H1 (cell line): ENCODE data around the gene SEC24C. TPM values are rescaled to one million over a fixed set of nuclear protein-coding genes. Genes with fewer than 3 reads are reported as not detected.

Experiments
- CTCF ChIA-PET: fragments of 300-600 bp; sonication (Branson Sonifier 250); formaldehyde crosslinking; loops from one replicate; lab custom pipeline; 2021; ENCODE audit not compliant: partially characterized antibody; lab: Charles Lee
- POLR2A ChIA-PET: fragments of 300-600 bp; sonication (Branson Sonifier 250); formaldehyde crosslinking; loops from one replicate; lab custom pipeline; 2021; ENCODE audit warnings: inconsistent platforms; ENCODE audit not compliant: partially characterized antibody; lab: Charles Lee
- DNase-seq, 2 experiments: peaks; one replicate each; pipeline versions ENCODE4 v3.0.0 to v3.0.0-alpha.2; 2010 to 2022; ENCODE audit warnings: low spot score in 2 of 2, low read depth in 1 of 2, mixed read lengths in 1 of 2
- FAIRE-seq: peaks from 2 replicates; lab custom pipeline; 2011; peaks lifted over from hg19 to GRCh38; lab: Jason Lieb, UNC
- H2AFZ ChIP-seq: 2 replicates; pipeline ENCODE4 v1.8.1; 2012; ENCODE audit warnings: low read length, inconsistent platforms
- H2AK5ac ChIP-seq: 2 replicates; pipeline ENCODE4 v1.6.1; 2013; ENCODE audit warnings: low read depth, low read length
- H2BK120ac ChIP-seq: replicated peaks from 2 replicates; pipeline ENCODE3; 2013; ENCODE audit warnings: low read depth, low read length, inconsistent platforms
- H2BK12ac ChIP-seq: 2 replicates; pipeline ENCODE4 v1.6.1; 2013; ENCODE audit warnings: low read depth, low read length
- H2BK15ac ChIP-seq: 2 replicates; pipeline ENCODE4 v1.6.1; 2013; ENCODE audit warnings: low read length
- H2BK20ac ChIP-seq: 2 replicates; pipeline ENCODE4 v1.6.1; 2013; ENCODE audit warnings: low read length
- H2BK5ac ChIP-seq: 2 replicates; pipeline ENCODE4 v1.6.1; 2013; ENCODE audit warnings: low read depth, low read length
- H3K14ac ChIP-seq: 2 replicates; pipeline ENCODE4 v1.6.1; 2013; ENCODE audit warnings: inconsistent platforms; ENCODE audit not compliant: insufficient read length
- H3K18ac ChIP-seq: 2 replicates; pipeline ENCODE4 v1.6.1; 2013; ENCODE audit warnings: low read length; ENCODE audit errors: extremely low read depth
- H3K23ac ChIP-seq: 2 replicates; pipeline ENCODE4 v1.6.1; 2013; ENCODE audit warnings: inconsistent platforms; ENCODE audit not compliant: insufficient read length
- H3K23me2 ChIP-seq: 2 replicates; pipeline ENCODE4 v1.6.1; 2013; ENCODE audit warnings: low read depth, low read length
- H3K27ac ChIP-seq: 2 replicates; pipeline ENCODE4 v1.6.1; 2011; ENCODE audit warnings: low read depth, low read length, inconsistent platforms
- H3K27me3 ChIP-seq, 4 experiments: replicated peaks in 1 of 4; 1 replicate in 1 of 4; 2 replicates in 3 of 4; pipeline versions ENCODE4 v1.6.1 to v1.8.1; 2011 to 2013; ENCODE audit warnings: low read length in 3 of 4, mild to moderate bottlenecking in 3 of 4, inconsistent platforms in 2 of 4, mixed read lengths in 2 of 4, moderate library complexity in 1 of 4; ENCODE audit not compliant: control insufficient read depth in 3 of 4, insufficient read depth in 3 of 4; ENCODE audit errors: extremely low read depth in 1 of 4
- H3K36me3 ChIP-seq, 4 experiments: 2 replicates each; pipeline versions ENCODE4 v1.6.1 to v1.8.1; 2011 to 2013; ENCODE audit warnings: mild to moderate bottlenecking in 4 of 4, low read length in 3 of 4, moderate library complexity in 2 of 4, control low read depth in 1 of 4, inconsistent platforms in 1 of 4; ENCODE audit not compliant: insufficient read depth in 4 of 4, control insufficient read depth in 2 of 4
- H3K4ac ChIP-seq: replicated peaks from 2 replicates; pipeline ENCODE3; 2013; ENCODE audit warnings: low read length, low read depth, mixed read lengths, inconsistent platforms; ENCODE audit not compliant: insufficient read length
- H3K4me1 ChIP-seq, 4 experiments: replicated peaks in 1 of 4; 1 replicate in 1 of 4; 2 replicates in 3 of 4; pipeline versions ENCODE4 v1.6.1 to v1.8.1; 2011 to 2013; ENCODE audit warnings: low read length in 3 of 4, inconsistent platforms in 2 of 4, mixed read lengths in 1 of 4; ENCODE audit not compliant: insufficient read depth in 4 of 4, control insufficient read depth in 3 of 4
- H3K4me2 ChIP-seq, 2 experiments: 2 replicates each; pipeline versions ENCODE4 v1.6.1 to v1.8.1; 2011 to 2013; ENCODE audit warnings: low read depth in 2 of 2, low read length in 2 of 2, control low read depth in 1 of 2, inconsistent platforms in 1 of 2, mild to moderate bottlenecking in 1 of 2; ENCODE audit not compliant: insufficient read depth in 1 of 2
- H3K4me3 ChIP-seq, 4 experiments: fragments of 200-600, 300-600 bp in 1 of 4; sonication (generic), shearing (Covaris generic), sonication (Bioruptor Twin) in 1 of 4; 2 replicates each; pipeline versions ENCODE4 v1.5.1 to v1.8.1; 2011 to 2016; ENCODE audit warnings: low read length in 4 of 4, low read depth in 3 of 4, control low read depth in 2 of 4, inconsistent platforms in 2 of 4, mild to moderate bottlenecking in 2 of 4, mixed read lengths in 1 of 4, moderate library complexity in 1 of 4; ENCODE audit not compliant: insufficient read depth in 2 of 4; ENCODE audit errors: extremely low read depth in 1 of 4
- H3K56ac ChIP-seq: replicated peaks from 2 replicates; pipeline ENCODE3; 2013; ENCODE audit warnings: low read depth, mild to moderate bottlenecking, mixed read lengths, low read length, inconsistent platforms; ENCODE audit not compliant: insufficient read length
- H3K79me1 ChIP-seq: 2 replicates; pipeline ENCODE4 v1.6.1; 2013; ENCODE audit warnings: low read depth, low read length, control low read depth
- H3K79me2 ChIP-seq, 2 experiments: 2 replicates each; pipeline versions ENCODE4 v1.6.1 to v1.8.1; 2012 to 2013; ENCODE audit warnings: low read length in 2 of 2, mild to moderate bottlenecking in 2 of 2, inconsistent platforms in 1 of 2; ENCODE audit not compliant: insufficient read depth in 2 of 2, control insufficient read depth in 1 of 2
- H3K9ac ChIP-seq, 4 experiments: replicated peaks in 1 of 4; 1 replicate in 1 of 4; 2 replicates in 3 of 4; pipeline versions ENCODE4 v1.6.1 to v1.8.1; 2011 to 2013; ENCODE audit warnings: low read depth in 3 of 4, low read length in 3 of 4, control low read depth in 2 of 4, mild to moderate bottlenecking in 2 of 4, moderate library complexity in 2 of 4, inconsistent platforms in 1 of 4; ENCODE audit errors: extremely low read depth in 1 of 4
- H3K9me3 ChIP-seq, 2 experiments: 2 replicates each; pipeline versions ENCODE4 v1.6.1 to v1.8.1; 2012 to 2013; ENCODE audit warnings: mild to moderate bottlenecking in 2 of 2, moderate library complexity in 2 of 2, control low read depth in 1 of 2, inconsistent platforms in 1 of 2, low read depth in 1 of 2, low read length in 1 of 2, mixed read lengths in 1 of 2; ENCODE audit not compliant: insufficient read depth in 2 of 2
- H4K20me1 ChIP-seq, 2 experiments: replicated peaks in 1 of 2; 2 replicates each; pipeline versions ENCODE3 to v1.8.1; 2011 to 2013; ENCODE audit warnings: inconsistent platforms in 2 of 2, low read length in 2 of 2, mild to moderate bottlenecking in 1 of 2; ENCODE audit not compliant: insufficient read depth in 2 of 2, control insufficient read depth in 1 of 2
- H4K5ac ChIP-seq: 2 replicates; pipeline ENCODE4 v1.6.1; 2013; ENCODE audit warnings: low read length, low read depth, mixed read lengths, inconsistent platforms; ENCODE audit not compliant: insufficient read length
- H4K8ac ChIP-seq: 2 replicates; pipeline ENCODE4 v1.8.0; 2013; ENCODE audit warnings: mild to moderate bottlenecking, moderate library complexity, low read length, inconsistent platforms; ENCODE audit not compliant: insufficient read depth; ENCODE audit errors: extremely low read depth
- H4K91ac ChIP-seq: replicated peaks from 2 replicates; pipeline ENCODE3; 2013; ENCODE audit warnings: low read length, mixed read lengths, inconsistent platforms; ENCODE audit not compliant: insufficient read length
- BCL11A ChIP-seq, 2 experiments: IDR thresholded peaks; one replicate each; pipeline ENCODE4 v1.6.1; 2011; ENCODE audit warnings: low read depth in 2 of 2, low read length in 2 of 2, mild to moderate bottlenecking in 2 of 2
- BRCA1 ChIP-seq: IDR thresholded peaks from 2 replicates; pipeline ENCODE4 v1.6.1; 2012; ENCODE audit warnings: low read depth, low read length, improper control_type of control experiment
- CBX5 ChIP-seq: fragments of 300-800, 300-1000 bp; sonication (generic); IDR thresholded peaks from 2 replicates; pipeline ENCODE4 v1.7.1; 2016; ENCODE audit warnings: antibody characterized with exemption, low read length, low read depth
- CHD2 ChIP-seq: IDR thresholded peaks from 2 replicates; pipeline ENCODE4 v1.6.1; 2012; ENCODE audit warnings: low read length, improper control_type of control experiment
- FOSL1 ChIP-seq: IDR thresholded peaks from 2 replicates; pipeline ENCODE4 v1.6.1; 2011; ENCODE audit warnings: mild to moderate bottlenecking, low read depth, low read length, moderate library complexity; ENCODE audit not compliant: insufficient read depth
- HDAC6 ChIP-seq: IDR thresholded peaks from one replicate; pipeline ENCODE4 v1.7.1; 2012; ENCODE audit warnings: low read depth, mild to moderate bottlenecking, inconsistent platforms, low read length, moderate library complexity
- JUND ChIP-seq: IDR thresholded peaks from 2 replicates; pipeline ENCODE4 v1.6.1; 2011; ENCODE audit warnings: mild to moderate bottlenecking, improper control_type of control experiment, low read length
- SIX5 ChIP-seq: IDR thresholded peaks from 2 replicates; pipeline ENCODE4 v1.6.1; 2011; ENCODE audit warnings: mild to moderate bottlenecking, low read depth, low read length
- TAF7 ChIP-seq: optimal IDR thresholded peaks from 2 replicates; pipeline ENCODE3; 2011; ENCODE audit warnings: low read depth, mild to moderate bottlenecking, inconsistent platforms, low read length, moderate library complexity, borderline replicate concordance
- ZNF274 ChIP-seq: IDR thresholded peaks from 2 replicates; pipeline ENCODE4 v1.7.0; 2012; ENCODE audit warnings: low read length, borderline replicate concordance; ENCODE audit errors: extremely low read depth
- polyA plus RNA-seq, 7 experiments: library from polyadenylated mRNA; depleted of rRNA in 3 of 7; stranded (reverse) in 5 of 7; unstranded in 2 of 7; fragments of >200 nt in 5 of 7; fragments of 200-250 nt in 2 of 7; gene quantifications; 1 replicate in 5 of 7; 2 replicates in 1 of 7; 4 replicates in 1 of 7; pipeline versions ENCODE4 v1.2.1 to v1.2.3, GENCODE V29; 2011 to 2013; ENCODE audit warnings: missing spikeins in 2 of 7, mixed read lengths in 2 of 7
- total RNA-seq: library from RNA; stranded (reverse); fragmentation: NEBNext Ultra II Directional; extraction: Animal tissue kit (Norgen Biotek cat#: 25700); gene quantifications from 2 replicates; pipeline ENCODE4 v1.2.1, GENCODE V29; 2021
- TF ChIP-seq, protein P1 (sequence below): IDR thresholded peaks from 2 replicates; pipeline ENCODE4 v1.6.1; 2012; ENCODE audit warnings: inconsistent platforms
- TF ChIP-seq, protein P2 (sequence below): IDR thresholded peaks from 2 replicates; pipeline ENCODE4 v1.6.1; 2012; ENCODE audit warnings: low read length, inconsistent platforms
- TF ChIP-seq, protein P3 (sequence below): IDR thresholded peaks from 2 replicates; pipeline ENCODE4 v1.6.1; 2011; ENCODE audit warnings: low read depth, mild to moderate bottlenecking, low read length; ENCODE audit not compliant: insufficient read depth

The SEC24C gene
- total and polyA plus RNA-seq, 2 of the 8 experiments (the other 6 are each of a cell fraction or from before 2014, with no cell fraction given), result 63.2 to 67.4 TPM

DNA sequence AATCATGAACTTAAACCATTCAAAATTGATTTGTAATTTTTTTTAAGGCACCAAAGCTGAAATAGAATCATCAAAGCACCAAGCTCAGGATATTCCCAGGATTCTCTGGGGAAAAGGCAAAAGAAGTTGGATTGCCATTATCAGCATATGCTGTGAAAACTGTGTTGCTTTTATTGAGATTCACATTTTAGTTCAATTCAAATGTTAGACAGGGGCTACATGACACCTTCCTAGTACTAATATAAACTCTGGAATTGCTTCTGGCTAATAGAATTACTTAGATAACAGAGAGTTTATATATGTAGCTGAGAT, 71.5 kb downstream of the SEC24C start:
- H3K4ac ChIP-seq, result no peak overlapping the region
- H3K4me2 ChIP-seq, result no peak overlapping the region
- no peak overlapping the region for H4K8ac ChIP-seq
- H3K9me3 ChIP-seq, result no peaks in the 10 kb centered on the region
- no peaks in the 10 kb centered on the region; the same call in 1 of the 2 replicates for H3K23me2 ChIP-seq
- no peak overlapping the region for H4K5ac ChIP-seq
- CTCF ChIA-PET, result interaction anchor here (0.6 to 16.0 kb wide), 15 partner anchors 8 to 292 kb away, joined by 3 to 209 read pairs (median 4); a partner anchor contains a TSS
- no peak overlapping the region for H2BK5ac ChIP-seq
- H2AK5ac ChIP-seq, result no peak overlapping the region
- H2BK15ac ChIP-seq, result no peak overlapping the region
- no peak overlapping the region for H3K23ac ChIP-seq
- POLR2A ChIA-PET, result interaction anchor here (1.2 to 1.6 kb wide), 4 partner anchors 11 to 73 kb away, joined by 3 to 6 read pairs (median 4); no protein-coding TSS in a partner anchor
- H3K56ac ChIP-seq, result no peak overlapping the region
- H2AFZ ChIP-seq, result no peak overlapping the region
- H3K27ac ChIP-seq, result no peak overlapping the region
- H4K91ac ChIP-seq, result no peak overlapping the region
- no peak overlapping the region for H2BK12ac ChIP-seq
- FAIRE-seq, result no peak
- H3K36me3 ChIP-seq, result peaks cover 0 to 19% (median 7%) of the 10 kb centered on the region in 4 experiments; a peak in 5 of 8 replicates
- H3K4me3 ChIP-seq, result no peak overlapping the region
- H3K4me1 ChIP-seq, result peaks cover 0 to under 1% (median under 1%) of the 10 kb centered on the region in 4 experiments; a peak in 4 of 7 replicates
- H2BK120ac ChIP-seq, result no peak overlapping the region
- no peaks in the 10 kb centered on the region for H3K79me2 ChIP-seq
- no peak overlapping the region for H2BK20ac ChIP-seq
- no peaks in the 10 kb centered on the region for H3K79me1 ChIP-seq
- H4K20me1 ChIP-seq, result peaks cover 0 to 4% of the 10 kb centered on the region in 2 experiments
- no peak for DNase-seq
- no peak overlapping the region for H3K18ac ChIP-seq
- H3K27me3 ChIP-seq, result no peaks in the 10 kb centered on the region; a peak in 1 of 7 replicates
- no peak overlapping the region for H3K9ac ChIP-seq
- no peak overlapping the region for H3K14ac ChIP-seq
- TF ChIP-seq ZNF274 (no peak), CHD2 (no peak), JUND (no peak), SIX5 (no peak), HDAC6 (no peak), TAF7 (no peak), FOSL1 (no peak), BRCA1 (no peak), BCL11A (IDR thresholded peaks at IDR 0.05; ENCODE audit: low read depth in 2 of 2, low read length in 2 of 2) (no peak), CBX5 (no peak)
- TF ChIP-seq, protein P1, sequence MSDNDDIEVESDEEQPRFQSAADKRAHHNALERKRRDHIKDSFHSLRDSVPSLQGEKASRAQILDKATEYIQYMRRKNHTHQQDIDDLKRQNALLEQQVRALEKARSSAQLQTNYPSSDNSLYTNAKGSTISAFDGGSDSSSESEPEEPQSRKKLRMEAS, result no peak
- TF ChIP-seq, protein P2, sequence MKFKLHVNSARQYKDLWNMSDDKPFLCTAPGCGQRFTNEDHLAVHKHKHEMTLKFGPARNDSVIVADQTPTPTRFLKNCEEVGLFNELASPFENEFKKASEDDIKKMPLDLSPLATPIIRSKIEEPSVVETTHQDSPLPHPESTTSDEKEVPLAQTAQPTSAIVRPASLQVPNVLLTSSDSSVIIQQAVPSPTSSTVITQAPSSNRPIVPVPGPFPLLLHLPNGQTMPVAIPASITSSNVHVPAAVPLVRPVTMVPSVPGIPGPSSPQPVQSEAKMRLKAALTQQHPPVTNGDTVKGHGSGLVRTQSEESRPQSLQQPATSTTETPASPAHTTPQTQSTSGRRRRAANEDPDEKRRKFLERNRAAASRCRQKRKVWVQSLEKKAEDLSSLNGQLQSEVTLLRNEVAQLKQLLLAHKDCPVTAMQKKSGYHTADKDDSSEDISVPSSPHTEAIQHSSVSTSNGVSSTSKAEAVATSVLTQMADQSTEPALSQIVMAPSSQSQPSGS, result no peak
- TF ChIP-seq, protein P3, sequence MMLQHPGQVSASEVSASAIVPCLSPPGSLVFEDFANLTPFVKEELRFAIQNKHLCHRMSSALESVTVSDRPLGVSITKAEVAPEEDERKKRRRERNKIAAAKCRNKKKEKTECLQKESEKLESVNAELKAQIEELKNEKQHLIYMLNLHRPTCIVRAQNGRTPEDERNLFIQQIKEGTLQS, result no peak
